Keratinocyte (primary cell): ENCODE results near the gene TIPIN. TPM values are rescaled to one million over a fixed set of nuclear protein-coding genes. Genes with fewer than 3 reads are reported as not detected.

ENCODE experiments used
- DNase-seq: peaks from one replicate; pipeline ENCODE4 v3.0.0-alpha.2; 2011; ENCODE audit warnings: low read depth, missing footprints, low spot score
- FAIRE-seq: peaks from 2 replicates; lab custom pipeline; 2011; peaks lifted over from hg19 to GRCh38; lab: Jason Lieb, UNC
- H2AFZ ChIP-seq: 2 replicates; pipeline ENCODE4 v1.6.0; 2012; ENCODE audit warnings: low read length, control low read depth, inconsistent platforms; ENCODE audit not compliant: control insufficient read depth
- H3K27ac ChIP-seq: 2 replicates; pipeline ENCODE4 v1.5.1; 2011; ENCODE audit warnings: low read length; ENCODE audit not compliant: control insufficient read depth, insufficient read depth
- H3K27me3 ChIP-seq: 3 replicates; pipeline ENCODE4 v1.6.0; 2011; ENCODE audit warnings: low read length; ENCODE audit not compliant: control insufficient read depth, insufficient read depth; ENCODE audit errors: extremely low read depth
- H3K36me3 ChIP-seq, 2 experiments: 2 replicates in 1 of 2; 3 replicates in 1 of 2; pipeline ENCODE4 v1.5.1; 2011; ENCODE audit warnings: low read length in 2 of 2, mild to moderate bottlenecking in 1 of 2; ENCODE audit not compliant: control insufficient read depth in 2 of 2, insufficient read depth in 2 of 2; ENCODE audit errors: extremely low read depth in 1 of 2
- H3K4me1 ChIP-seq: 3 replicates; pipeline ENCODE4 v1.5.1; 2011; ENCODE audit warnings: low read length; ENCODE audit not compliant: control insufficient read depth, insufficient read depth; ENCODE audit errors: extremely low read depth
- H3K4me2 ChIP-seq: 3 replicates; pipeline ENCODE4 v1.6.0; 2011; ENCODE audit warnings: low read depth, low read length; ENCODE audit not compliant: control insufficient read depth, insufficient read depth; ENCODE audit errors: extremely low read depth
- H3K4me3 ChIP-seq, 3 experiments: fragments of 200-600 bp in 1 of 3; sonication (generic) in 1 of 3; 2 replicates in 2 of 3; 3 replicates in 1 of 3; pipeline ENCODE4 v1.5.1; 2011 to 2016; ENCODE audit warnings: low read length in 3 of 3, mild to moderate bottlenecking in 3 of 3, control low read depth in 2 of 3, inconsistent platforms in 1 of 3, low read depth in 1 of 3, mixed read lengths in 1 of 3, mixed run types in 1 of 3, moderate library complexity in 1 of 3; ENCODE audit not compliant: control insufficient read depth in 2 of 3, insufficient read depth in 2 of 3; ENCODE audit errors: extremely low read depth in 1 of 3
- H3K79me2 ChIP-seq: 2 replicates; pipeline ENCODE4 v1.6.0; 2012; ENCODE audit warnings: low read length; ENCODE audit not compliant: control insufficient read depth, insufficient read depth
- H3K9ac ChIP-seq: 3 replicates; pipeline ENCODE4 v1.6.0; 2011; ENCODE audit warnings: low read length; ENCODE audit not compliant: control insufficient read depth, insufficient read depth; ENCODE audit errors: extremely low read depth
- H3K9me1 ChIP-seq: 3 replicates; pipeline ENCODE4 v1.6.0; 2011; ENCODE audit warnings: low read length; ENCODE audit not compliant: control insufficient read depth, insufficient read depth; ENCODE audit errors: extremely low read depth
- H3K9me3 ChIP-seq: 2 replicates; pipeline ENCODE4 v1.5.1; 2012; ENCODE audit warnings: low read depth, low read length; ENCODE audit not compliant: control insufficient read depth
- H4K20me1 ChIP-seq: 3 replicates; pipeline ENCODE4 v1.6.0; 2011; ENCODE audit warnings: low read length; ENCODE audit not compliant: control insufficient read depth, insufficient read depth; ENCODE audit errors: extremely low read depth
- CTCF ChIP-seq, 3 experiments: IDR thresholded peaks in 1 of 3; conservative IDR thresholded peaks in 1 of 3; optimal IDR thresholded peaks in 1 of 3; 2 replicates in 2 of 3; 3 replicates in 1 of 3; pipeline versions ENCODE3 to v1.5.1; 2011; ENCODE audit warnings: low read length in 3 of 3, mild to moderate bottlenecking in 3 of 3, moderate library complexity in 2 of 3, control low read depth in 1 of 3, inconsistent platforms in 1 of 3; ENCODE audit not compliant: insufficient read depth in 2 of 3; ENCODE audit errors: extremely low read depth in 1 of 3
- EZH2 ChIP-seq: IDR thresholded peaks from one replicate; pipeline ENCODE4 v1.6.1; 2012; ENCODE audit warnings: inconsistent platforms, mild to moderate bottlenecking, low read length, moderate library complexity
- dilution Hi-C: fragments of 300-500 bp; cut with MboI; formaldehyde crosslinking; loops from one replicate; pipeline ENCODE4 v1.7.0; 2020; ENCODE audit warnings: low sequenced_read_pairs; ENCODE audit not compliant: extremely low pct_ligation_motif_present
- polyA plus RNA-seq, 5 experiments: library from polyadenylated mRNA; depleted of rRNA in 3 of 5; stranded (reverse) in 3 of 5; stranded (forward) in 1 of 5; unstranded in 1 of 5; fragments of >200 nt; gene quantifications; 1 replicate in 1 of 5; 2 replicates in 3 of 5; 3 replicates in 1 of 5; pipeline versions ENCODE4 v1.2.1 to v1.2.3, GENCODE V29; 2011 to 2012; ENCODE audit warnings: missing spikeins in 2 of 5, low read depth in 1 of 5, low replicate concordance in 1 of 5

The TIPIN gene
- polyA plus RNA-seq, 1 donor (not counting 4 experiments of a cell fraction or from before 2014, with no cell fraction given) = 11.9 TPM

GRCh38 chr15:66378814-66379430 is 22.4 kb upstream of the TIPIN start:
- Histone ChIP-seq H3K9ac (no peak overlapping the region), H3K4me1 (no peaks in the 10 kb centered on the region), H3K79me2 (no peaks in the 10 kb centered on the region), H3K9me3 (no peaks in the 10 kb centered on the region), H3K9me1 (no peaks in the 10 kb centered on the region), H3K27me3 (no peaks in the 10 kb centered on the region), H4K20me1 (no peaks in the 10 kb centered on the region), H3K4me2 (no peak overlapping the region), H3K4me3 (no peak overlapping the region), H3K27ac (no peak overlapping the region), H2AFZ (no peak overlapping the region), H3K36me3 (no peaks in the 10 kb centered on the region)
- TF ChIP-seq CTCF (optimal IDR thresholded peaks at IDR 0.05 in 1 of 3, IDR thresholded peaks at IDR 0.05 in 1 of 3, conservative IDR thresholded peaks at IDR 0.05 in 1 of 3; ENCODE audit: extremely low read depth in 1 of 3, insufficient read depth in 2 of 3, low read length in 3 of 3) = no peak
- no peak for FAIRE-seq
- DNase-seq = no peak
- dilution Hi-C loops = no loop called here

GRCh38 chr15:66374179-66374578 is 17.7 kb upstream of the TIPIN start:
- Histone ChIP-seq H3K27ac (no peak overlapping the region), H4K20me1 (no peaks in the 10 kb centered on the region), H3K4me1 (peaks cover 4% of the 10 kb centered on the region), H3K4me3 (no peak overlapping the region), H3K9me1 (no peaks in the 10 kb centered on the region), H2AFZ (no peak overlapping the region), H3K9me3 (no peaks in the 10 kb centered on the region), H3K79me2 (no peaks in the 10 kb centered on the region), H3K9ac (no peak overlapping the region), H3K4me2 (no peak overlapping the region), H3K36me3 (no peaks in the 10 kb centered on the region), H3K27me3 (no peaks in the 10 kb centered on the region)
- FAIRE-seq (no peak), DNase-seq (no peak)
- dilution Hi-C loops = no loop called here
- TF ChIP-seq CTCF (optimal IDR thresholded peaks at IDR 0.05 in 1 of 3, IDR thresholded peaks at IDR 0.05 in 1 of 3, conservative IDR thresholded peaks at IDR 0.05 in 1 of 3; ENCODE audit: extremely low read depth in 1 of 3, insufficient read depth in 2 of 3, low read length in 3 of 3) (no peak), EZH2 (no peak)
